Measurements from ENCODE around the gene MND1. TPM values are rescaled to one million over a fixed set of nuclear protein-coding genes. Genes with fewer than 3 reads are reported as not detected.
A peak's percentile ranks its signal among the peaks of the same experiment; 100 is the strongest.

Gene MND1
- total and polyA plus RNA-seq, 5 experiments from 2014 or later = not detected

DNA sequence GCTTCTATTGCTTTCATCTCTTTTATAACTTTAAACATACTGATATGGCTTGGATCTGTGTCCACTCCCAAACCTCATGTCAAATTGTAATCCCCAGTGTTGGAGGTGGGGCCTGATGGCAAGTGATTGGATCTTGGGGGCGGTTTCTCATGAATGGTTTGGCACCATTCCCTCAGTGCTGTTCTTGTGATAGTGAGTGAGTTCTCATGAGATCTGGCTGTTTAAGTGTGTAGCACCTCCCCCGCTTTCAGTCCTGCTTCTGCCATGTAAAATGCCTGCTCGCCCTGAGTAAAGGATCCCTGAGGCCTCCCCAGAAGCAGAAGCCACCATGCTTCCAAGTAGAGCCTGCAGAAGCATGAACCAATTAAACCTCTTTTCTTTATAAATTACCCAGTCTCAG, 17.7 kb downstream of the MND1 start:
- Mint-ChIP-seq H3K27ac (no peak overlapping the region), H3K36me3 (no peaks in the 10 kb centered on the region), H3K4me3 (no peak overlapping the region), H3K9me3 (peaks cover 0 to 4% (median 0%) of the 10 kb centered on the region in 9 donors), H3K4me1 (no peaks in the 10 kb centered on the region), H3K27me3 (no peaks in the 10 kb centered on the region)
- POLR2A ChIA-PET = no interaction called here
- DNase-seq = no peak
- ATAC-seq = no peak

DNA sequence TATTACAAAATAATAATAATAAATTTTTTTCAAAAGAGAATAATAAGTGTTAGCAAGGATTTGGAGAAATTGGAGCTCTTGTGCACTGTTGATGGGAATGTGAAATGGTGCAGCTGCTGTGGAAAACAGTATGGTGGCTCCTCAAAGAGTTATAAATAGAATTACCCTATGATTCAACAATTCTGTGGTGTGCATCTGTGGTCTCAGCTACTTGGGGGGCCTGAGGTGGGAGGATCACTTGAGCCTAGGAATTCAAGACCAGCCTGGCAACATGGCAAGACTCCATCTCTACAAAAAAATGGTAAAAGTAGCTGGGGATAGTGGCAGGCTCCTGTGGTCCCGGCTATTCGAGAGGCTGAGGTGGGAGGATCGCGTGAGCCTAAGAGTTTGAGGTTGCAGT, 19.6 kb downstream of the MND1 start:
- Mint-ChIP-seq H3K9me3 (peaks cover 0 to 4% (median 0%) of the 10 kb centered on the region in 9 donors), H3K27ac (no peak overlapping the region), H3K4me3 (no peak overlapping the region), H3K27me3 (no peaks in the 10 kb centered on the region), H3K4me1 (peaks cover 0 to 7% (median 1%) of the 10 kb centered on the region in 4 donors), H3K36me3 (no peaks in the 10 kb centered on the region)
- ATAC-seq = no peak
- DNase-seq = no peak
- POLR2A ChIA-PET = interaction anchor here (0.7 to 1.6 kb wide), 3 partner anchors 9 to 268 kb away, joined by 3 read pairs; no protein-coding TSS in a partner anchor

DNA sequence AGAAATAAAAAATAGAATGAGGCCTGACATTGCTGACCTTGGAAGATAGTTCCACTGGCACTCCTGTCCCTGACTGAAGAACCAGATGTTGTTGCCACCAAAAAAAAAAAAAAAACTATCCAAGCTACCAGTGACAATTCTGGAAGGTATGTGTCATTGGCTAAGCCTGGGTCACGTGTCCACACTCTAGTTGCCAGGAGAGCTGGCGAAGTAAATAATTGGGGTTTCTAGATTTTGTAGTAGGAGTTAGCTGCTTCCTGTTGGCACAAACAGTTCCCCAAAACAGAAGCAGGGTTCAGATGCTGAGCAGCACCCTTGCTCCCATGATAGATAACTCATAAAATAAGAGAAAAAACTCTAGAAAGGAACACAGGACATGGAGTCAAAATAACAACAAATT, 20.5 kb downstream of the MND1 start:
- no peaks in the 10 kb centered on the region for H3K27me3 Mint-ChIP-seq
- H3K4me1 Mint-ChIP-seq = peaks cover 0 to 7% (median 1%) of the 10 kb centered on the region in 4 donors
- POLR2A ChIA-PET = interaction anchor here (0.7 to 1.1 kb wide), 2 partner anchors 10 to 267 kb away, joined by 3 read pairs; no protein-coding TSS in a partner anchor
- DNase-seq (no peak), ATAC-seq (no peak)
- peaks cover 0 to 4% (median 0%) of the 10 kb centered on the region in 9 donors for H3K9me3 Mint-ChIP-seq
- H3K27ac Mint-ChIP-seq = peak overlapping the region in 1 of 10 donors; percentile 22
- no peak overlapping the region for H3K4me3 Mint-ChIP-seq
- H3K36me3 Mint-ChIP-seq = no peaks in the 10 kb centered on the region

DNA sequence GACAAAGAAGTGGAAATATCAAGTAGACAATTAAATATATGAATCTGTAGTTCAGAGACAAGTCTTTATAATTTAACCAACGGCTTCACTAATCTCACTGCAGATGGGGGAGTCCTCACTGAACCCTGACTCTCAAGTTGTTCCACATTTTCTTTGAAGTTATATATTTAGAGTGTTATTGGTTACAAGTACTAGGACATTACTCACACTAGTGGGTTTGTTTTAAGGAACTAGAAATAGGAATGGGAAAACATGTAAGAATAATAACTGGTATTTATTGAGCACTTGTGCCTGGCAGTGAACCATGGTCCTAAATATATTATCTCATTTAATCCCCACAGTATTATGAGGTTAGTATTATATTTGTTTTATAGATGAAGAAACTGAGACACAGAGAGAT, 22.0 kb downstream of the MND1 start:
- no peak for DNase-seq
- Mint-ChIP-seq H3K27me3 (no peaks in the 10 kb centered on the region), H3K36me3 (no peaks in the 10 kb centered on the region), H3K4me1 (peaks cover 0 to 7% (median 1%) of the 10 kb centered on the region in 4 donors), H3K9me3 (peaks cover 0 to 4% (median 0%) of the 10 kb centered on the region in 9 donors), H3K4me3 (no peak overlapping the region), H3K27ac (no peak overlapping the region)
- POLR2A ChIA-PET = no interaction called here
- ATAC-seq = no peak

DNA sequence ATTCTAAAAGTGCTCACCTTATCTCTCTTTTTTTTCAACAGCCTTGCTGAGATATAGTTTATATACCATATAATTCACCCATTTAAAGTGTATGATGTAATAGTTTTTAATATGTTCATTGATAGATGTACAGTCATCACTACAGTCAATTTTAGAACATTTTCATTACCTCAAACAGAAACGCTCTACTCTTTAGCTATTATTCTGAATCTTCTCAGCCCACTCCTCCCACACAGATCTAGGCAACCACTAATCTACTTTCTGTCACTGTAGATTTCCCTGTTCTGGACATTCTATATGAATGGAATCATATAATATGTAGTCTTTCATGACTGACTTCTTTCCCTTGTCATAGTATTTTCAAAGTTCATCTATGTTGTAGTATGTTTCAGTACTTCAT, 22.6 kb downstream of the MND1 start:
- peaks cover 0 to 7% (median 1%) of the 10 kb centered on the region in 4 donors for H3K4me1 Mint-ChIP-seq
- H3K4me3 Mint-ChIP-seq = no peak overlapping the region
- peaks cover 0 to 4% (median 0%) of the 10 kb centered on the region in 3 donors for H3K36me3 Mint-ChIP-seq
- H3K27me3 Mint-ChIP-seq = no peaks in the 10 kb centered on the region
- POLR2A ChIA-PET = no interaction called here
- ATAC-seq = no peak
- peaks cover 0 to 4% (median 0%) of the 10 kb centered on the region in 9 donors for H3K9me3 Mint-ChIP-seq
- H3K27ac Mint-ChIP-seq = no peak overlapping the region
- no peak for DNase-seq

DNA sequence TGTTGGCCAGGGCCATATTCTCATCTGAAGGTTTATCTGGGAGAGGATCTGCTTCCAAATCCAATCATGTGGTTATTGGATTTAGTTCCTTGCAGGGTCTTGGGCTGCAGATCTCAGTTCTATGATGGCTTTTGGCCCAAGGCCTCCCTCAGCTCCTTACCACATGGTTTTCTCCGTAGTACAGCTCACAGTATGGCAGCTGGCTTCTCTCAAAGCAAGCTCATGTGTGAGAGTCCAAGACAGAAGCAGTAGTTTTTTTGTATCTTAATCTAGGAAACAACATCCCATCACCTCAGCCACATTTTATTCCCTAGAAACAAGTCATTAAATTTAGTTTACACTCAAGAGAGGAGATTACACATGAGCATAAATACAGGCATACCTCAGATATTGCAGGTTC, 24.5 kb downstream of the MND1 start:
- H3K27me3 Mint-ChIP-seq = no peaks in the 10 kb centered on the region
- POLR2A ChIA-PET = interaction anchor here (0.6 kb wide), 1 partner anchor 280 kb away, joined by 3 read pairs; no protein-coding TSS in a partner anchor
- peaks cover 0 to 17% (median 7%) of the 10 kb centered on the region in 3 donors for H3K36me3 Mint-ChIP-seq
- ATAC-seq (no peak), DNase-seq (no peak)
- H3K9me3 Mint-ChIP-seq = peaks cover 0 to 11% (median 6%) of the 10 kb centered on the region in 9 donors
- H3K4me1 Mint-ChIP-seq = peaks cover 0 to 7% (median 1%) of the 10 kb centered on the region in 4 donors
- H3K4me3 Mint-ChIP-seq = no peak overlapping the region
- no peak overlapping the region for H3K27ac Mint-ChIP-seq

DNA sequence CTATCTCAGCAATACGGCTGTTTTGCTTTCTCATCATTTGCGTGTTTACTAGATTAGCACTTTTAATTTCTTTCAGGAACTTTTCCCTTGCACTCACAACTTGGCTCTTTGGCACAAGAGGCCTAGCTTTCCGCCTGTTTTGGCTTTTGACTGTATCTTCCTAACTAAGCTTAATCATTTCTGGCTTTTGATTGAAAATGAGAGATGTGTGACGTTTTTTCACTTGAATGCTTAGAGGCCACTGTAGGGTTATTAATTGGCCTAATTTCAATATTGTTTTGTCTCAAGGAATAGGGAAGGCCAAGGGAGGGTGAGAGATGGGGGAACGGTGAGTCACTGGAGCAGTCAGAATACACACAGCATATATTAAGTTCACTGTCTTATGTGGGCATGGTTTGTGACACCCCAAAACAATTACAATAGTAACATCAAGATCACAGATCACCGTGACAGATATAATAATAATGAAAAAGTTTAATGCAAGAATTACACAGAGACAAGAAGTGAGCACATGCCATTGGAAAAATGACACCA, 27.3 kb downstream of the MND1 start:
- DNase-seq (no peak), ATAC-seq (no peak)
- Mint-ChIP-seq H3K4me3 (no peak overlapping the region), H3K27me3 (no peaks in the 10 kb centered on the region), H3K4me1 (peaks cover 0 to 7% (median 2%) of the 10 kb centered on the region in 4 donors), H3K36me3 (peaks cover 0 to 27% (median 7%) of the 10 kb centered on the region in 3 donors), H3K27ac (no peak overlapping the region), H3K9me3 (peaks cover 0 to 12% (median 7%) of the 10 kb centered on the region in 9 donors)
- POLR2A ChIA-PET = interaction anchor here (0.6 kb wide), 1 partner anchor 22 kb away, joined by 5 read pairs; no protein-coding TSS in a partner anchor

DNA sequence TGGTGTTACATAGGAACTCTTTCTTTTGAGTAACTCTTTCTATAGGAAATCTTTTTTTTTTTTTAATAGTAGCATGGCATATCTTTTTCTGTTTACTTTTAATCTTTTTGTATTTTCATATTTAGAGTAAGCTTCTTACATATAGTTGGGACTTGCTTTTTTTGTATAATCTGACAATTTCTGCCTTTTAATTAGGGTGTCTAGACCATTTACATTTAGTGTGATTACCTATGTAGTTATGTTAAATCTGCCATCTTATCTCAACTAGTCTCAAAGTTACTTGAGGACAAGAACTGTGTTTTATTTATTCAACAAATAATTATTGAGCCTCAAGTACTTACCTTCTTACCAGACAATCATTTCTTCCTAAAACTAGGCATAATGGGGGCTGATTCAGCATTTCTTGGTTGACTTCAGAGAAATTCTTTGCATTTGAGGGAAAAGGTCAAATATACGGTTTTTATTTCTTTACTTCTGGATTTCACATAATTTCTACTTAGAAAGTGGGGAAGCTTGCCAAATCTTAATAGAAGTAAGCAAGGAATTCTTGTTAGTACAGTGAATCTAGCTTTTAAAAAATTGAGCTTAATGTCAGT, 28.6 kb downstream of the MND1 start:
- Mint-ChIP-seq H3K9me3 (peaks cover 0 to 12% (median 7%) of the 10 kb centered on the region in 9 donors), H3K36me3 (peaks cover 0 to 27% (median 7%) of the 10 kb centered on the region in 3 donors), H3K4me1 (peaks cover 0 to 6% (median 2%) of the 10 kb centered on the region in 4 donors), H3K4me3 (no peak overlapping the region), H3K27me3 (no peaks in the 10 kb centered on the region), H3K27ac (no peak overlapping the region)
- POLR2A ChIA-PET = interaction anchor here (0.6 kb wide), 1 partner anchor 13 kb away, joined by 3 read pairs; no protein-coding TSS in a partner anchor
- ATAC-seq (no peak), DNase-seq (no peak)

DNA sequence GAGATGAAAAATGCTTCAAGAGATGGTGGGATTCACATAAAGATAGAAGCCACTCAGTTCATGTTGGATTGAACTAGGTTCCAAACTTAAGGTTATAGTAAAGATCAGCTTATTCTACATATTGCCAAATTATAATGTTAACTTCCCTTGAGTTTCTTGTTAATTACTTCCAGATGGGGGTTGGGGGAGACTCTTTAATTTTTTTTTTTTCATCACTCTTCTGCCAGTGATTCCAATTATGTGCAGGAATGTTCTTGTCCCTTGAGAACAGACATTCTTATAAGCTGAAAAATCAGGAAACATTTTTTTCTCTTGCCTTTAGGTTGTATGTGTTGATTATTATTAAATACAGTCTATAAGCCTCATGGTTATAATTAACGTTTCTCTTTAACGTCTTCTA, 30.0 kb downstream of the MND1 start:
- no peaks in the 10 kb centered on the region for H3K27me3 Mint-ChIP-seq
- no peak overlapping the region for H3K27ac Mint-ChIP-seq
- H3K4me1 Mint-ChIP-seq = peaks cover 0 to 5% (median 2%) of the 10 kb centered on the region in 4 donors
- POLR2A ChIA-PET = no interaction called here
- H3K4me3 Mint-ChIP-seq = no peak overlapping the region
- no peak for DNase-seq
- no peak for ATAC-seq
- peaks cover 0 to 12% (median 7%) of the 10 kb centered on the region in 9 donors for H3K9me3 Mint-ChIP-seq
- H3K36me3 Mint-ChIP-seq = peaks cover 0 to 27% (median 7%) of the 10 kb centered on the region in 3 donors

DNA sequence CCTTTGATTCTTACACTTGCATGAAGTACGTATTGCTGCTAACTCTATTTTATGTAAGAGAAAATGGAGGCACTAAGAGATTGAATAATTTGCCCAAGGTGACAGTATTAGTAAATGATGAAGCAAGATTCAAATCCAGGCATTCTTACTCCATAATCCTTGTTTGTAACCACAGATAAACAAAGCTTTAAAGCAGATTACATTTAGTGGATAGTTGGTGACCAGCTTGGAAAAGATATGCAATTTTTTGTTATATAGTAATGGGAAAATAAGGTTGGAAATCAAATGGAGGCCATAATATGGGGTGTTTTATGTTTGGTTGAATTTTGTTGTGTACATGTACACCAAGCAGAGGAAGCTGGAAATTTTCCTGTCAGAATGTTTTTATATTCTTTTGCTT, 30.8 kb downstream of the MND1 start:
- H3K9me3 Mint-ChIP-seq = peaks cover 0 to 12% (median 7%) of the 10 kb centered on the region in 9 donors
- H3K4me1 Mint-ChIP-seq = peaks cover 0 to 5% (median 2%) of the 10 kb centered on the region in 4 donors
- POLR2A ChIA-PET = no interaction called here
- no peaks in the 10 kb centered on the region for H3K27me3 Mint-ChIP-seq
- H3K4me3 Mint-ChIP-seq = no peak overlapping the region
- ATAC-seq = no peak
- H3K27ac Mint-ChIP-seq = no peak overlapping the region
- H3K36me3 Mint-ChIP-seq = peaks cover 0 to 27% (median 7%) of the 10 kb centered on the region in 3 donors
- DNase-seq = no peak

DNA sequence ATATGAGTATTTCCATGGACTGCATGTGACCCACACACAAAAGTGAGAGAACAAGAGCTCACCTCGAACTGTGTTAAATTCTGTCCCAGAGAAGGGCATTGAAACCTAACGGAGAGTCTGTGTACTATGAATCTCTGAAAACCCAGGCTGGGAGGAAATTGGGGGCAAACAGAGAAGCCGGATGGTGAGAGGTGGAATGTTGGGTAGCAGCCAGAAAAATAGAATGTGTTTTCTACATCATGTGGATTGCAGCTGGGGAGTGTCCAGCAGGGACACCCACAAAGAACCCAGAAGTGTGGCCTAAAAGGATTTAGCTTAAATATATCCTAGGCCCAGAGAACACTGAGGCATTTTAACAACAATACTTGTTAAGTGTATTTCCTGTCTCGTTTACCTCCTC, 38.6 kb downstream of the MND1 start:
- Mint-ChIP-seq H3K27me3 (no peaks in the 10 kb centered on the region), H3K36me3 (peaks cover 0 to 6% (median 4%) of the 10 kb centered on the region in 3 donors), H3K27ac (peak overlapping the region in 1 of 10 donors; percentile 40), H3K9me3 (no peaks in the 10 kb centered on the region), H3K4me3 (no peak overlapping the region), H3K4me1 (peaks cover 0 to 5% (median 0%) of the 10 kb centered on the region in 4 donors)
- ATAC-seq (no peak), DNase-seq (no peak)
- POLR2A ChIA-PET = interaction anchor here (0.6 kb wide), 1 partner anchor 141 kb away, joined by 4 read pairs; no protein-coding TSS in a partner anchor

DNA sequence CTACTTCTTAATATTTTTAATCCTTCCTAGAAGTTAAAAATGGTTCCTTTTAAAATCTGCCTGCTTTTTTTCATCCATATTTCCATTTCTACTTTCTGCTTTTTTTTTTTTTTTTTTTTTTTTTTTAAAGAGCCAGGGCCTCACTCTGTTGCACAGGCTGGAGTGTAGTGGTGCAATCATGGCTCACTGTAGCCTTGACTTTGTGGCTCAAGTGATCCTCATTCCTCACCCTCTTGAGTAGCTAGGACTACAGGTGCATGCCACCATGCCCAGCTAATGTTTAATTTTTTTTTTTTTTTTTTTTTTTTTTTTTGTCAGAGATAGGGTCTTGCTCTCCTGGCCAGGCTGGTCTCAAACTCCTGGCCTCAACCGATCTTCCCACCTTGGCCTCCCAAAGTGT, 39.7 kb downstream of the MND1 start:
- ATAC-seq (no peak), DNase-seq (no peak)
- Mint-ChIP-seq H3K36me3 (peaks cover 0 to 6% (median 4%) of the 10 kb centered on the region in 3 donors), H3K9me3 (no peaks in the 10 kb centered on the region), H3K4me3 (no peak overlapping the region), H3K4me1 (no peaks in the 10 kb centered on the region), H3K27ac (no peak overlapping the region), H3K27me3 (no peaks in the 10 kb centered on the region)
- POLR2A ChIA-PET = no interaction called here

DNA sequence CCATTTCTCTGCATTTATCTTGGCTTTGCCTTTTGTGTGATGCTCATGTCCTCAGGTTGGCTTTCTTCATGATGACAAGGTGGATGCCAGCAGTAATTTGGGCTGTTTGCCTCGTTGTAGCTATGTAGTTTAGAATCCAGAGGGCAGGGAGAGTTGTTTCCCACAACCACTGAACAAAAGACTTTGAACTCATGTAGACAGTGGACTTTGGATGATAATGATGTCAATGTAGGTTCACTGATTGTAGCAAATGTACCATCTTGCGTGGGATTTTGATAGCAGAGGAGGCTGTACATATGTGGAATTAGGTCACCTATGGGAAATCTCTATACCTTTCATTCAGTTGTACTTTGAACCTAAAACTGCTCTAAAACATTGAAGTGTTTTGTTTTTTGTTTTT, 41.3 kb downstream of the MND1 start:
- POLR2A ChIA-PET = interaction anchor here (0.5 to 0.7 kb wide), 2 partner anchors 13 to 807 kb away, joined by 3 read pairs; no protein-coding TSS in a partner anchor
- DNase-seq (no peak), ATAC-seq (no peak)
- H3K4me3 Mint-ChIP-seq = no peak overlapping the region
- H3K36me3 Mint-ChIP-seq = peaks cover 0 to 6% (median 4%) of the 10 kb centered on the region in 3 donors
- H3K27ac Mint-ChIP-seq = no peak overlapping the region
- H3K4me1 Mint-ChIP-seq = no peaks in the 10 kb centered on the region
- H3K27me3 Mint-ChIP-seq = no peaks in the 10 kb centered on the region
- no peaks in the 10 kb centered on the region for H3K9me3 Mint-ChIP-seq

Data from naive thymus-derived CD8-positive, alpha-beta T cell (primary cell).